Measurements from ENCODE around the gene EMC10. TPM values are rescaled to one million over a fixed set of nuclear protein-coding genes. Genes with fewer than 3 reads are reported as not detected.

Gene EMC10
- total RNA-seq, 1 experiment from 2014 or later, result 66.7 TPM

GRCh38 chr19:50481351-50482149 lies 5.2 kb downstream of the EMC10 start:
- Histone ChIP-seq H3K9me3 (ENCODE audit: control insufficient read depth, insufficient read depth, low read depth, low read length) (no peaks in the 10 kb centered on the region; the same call in 1 of the 2 replicates), H3K36me3 (ENCODE audit: control insufficient read depth, insufficient read depth, low read length) (no peaks in the 10 kb centered on the region), H3K27ac (ENCODE audit: low read length) (no peak overlapping the region), H3K27me3 (ENCODE audit: control insufficient read depth, insufficient read depth, low read length) (no peaks in the 10 kb centered on the region), H3K4me1 (ENCODE audit: control insufficient read depth, insufficient read depth, low read length) (no peaks in the 10 kb centered on the region), H3K4me3 (ENCODE audit: low read depth in 2 of 2, low read length in 2 of 2) (no peak overlapping the region)
- ChIA-PET POLR2A (no interaction called here), CTCF (no interaction called here)
- TF ChIP-seq, protein P1, sequence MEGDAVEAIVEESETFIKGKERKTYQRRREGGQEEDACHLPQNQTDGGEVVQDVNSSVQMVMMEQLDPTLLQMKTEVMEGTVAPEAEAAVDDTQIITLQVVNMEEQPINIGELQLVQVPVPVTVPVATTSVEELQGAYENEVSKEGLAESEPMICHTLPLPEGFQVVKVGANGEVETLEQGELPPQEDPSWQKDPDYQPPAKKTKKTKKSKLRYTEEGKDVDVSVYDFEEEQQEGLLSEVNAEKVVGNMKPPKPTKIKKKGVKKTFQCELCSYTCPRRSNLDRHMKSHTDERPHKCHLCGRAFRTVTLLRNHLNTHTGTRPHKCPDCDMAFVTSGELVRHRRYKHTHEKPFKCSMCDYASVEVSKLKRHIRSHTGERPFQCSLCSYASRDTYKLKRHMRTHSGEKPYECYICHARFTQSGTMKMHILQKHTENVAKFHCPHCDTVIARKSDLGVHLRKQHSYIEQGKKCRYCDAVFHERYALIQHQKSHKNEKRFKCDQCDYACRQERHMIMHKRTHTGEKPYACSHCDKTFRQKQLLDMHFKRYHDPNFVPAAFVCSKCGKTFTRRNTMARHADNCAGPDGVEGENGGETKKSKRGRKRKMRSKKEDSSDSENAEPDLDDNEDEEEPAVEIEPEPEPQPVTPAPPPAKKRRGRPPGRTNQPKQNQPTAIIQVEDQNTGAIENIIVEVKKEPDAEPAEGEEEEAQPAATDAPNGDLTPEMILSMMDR (IDR thresholded peaks at IDR 0.05), result no peak
- TF ChIP-seq POLR2AphosphoS5 (IDR thresholded peaks at IDR 0.05; ENCODE audit: low read depth, low read length) (no peak), TCF7L2 (IDR thresholded peaks at IDR 0.05; ENCODE audit: low read depth, low read length) (no peak), REST (IDR thresholded peaks at IDR 0.05; ENCODE audit: insufficient read depth in 1 of 2, low read depth in 2 of 2, low read length in 1 of 2) (no peak), SIN3A (IDR thresholded peaks at IDR 0.05; ENCODE audit: borderline replicate concordance, insufficient read depth, low read depth, low read length) (no peak)
- in situ Hi-C loops (cut with HindIII; ENCODE audit: low pct_unique_long_range_greater_than_20kb, low sequenced_read_pairs) (no loop called here), intact Hi-C loops (cut with micrococcal nuclease; ENCODE audit: unreplicated experiment) (no loop called here)
- no peak for DNase-seq (ENCODE audit: low read depth, low spot score)
- ATAC-seq, result no peak
- BruUV-seq (replicated peaks), result no TSS peak

GRCh38 chr19:50482271-50482855 lies 6.1 kb downstream of the EMC10 start:
- H3K36me3 ChIP-seq (ENCODE audit: control insufficient read depth, insufficient read depth, low read length), result no peaks in the 10 kb centered on the region
- no TSS peak for BruUV-seq (replicated peaks)

More at GRCh38 chr19:50482271-50482855, 6.1 kb downstream of the EMC10 start:
- ChIA-PET CTCF (no interaction called here), POLR2A (no interaction called here)
- Histone ChIP-seq H3K9me3 (ENCODE audit: control insufficient read depth, insufficient read depth, low read depth, low read length) (no peaks in the 10 kb centered on the region; the same call in 1 of the 2 replicates), H3K4me1 (ENCODE audit: control insufficient read depth, insufficient read depth, low read length) (no peaks in the 10 kb centered on the region), H3K27me3 (ENCODE audit: control insufficient read depth, insufficient read depth, low read length) (no peaks in the 10 kb centered on the region), H3K27ac (ENCODE audit: low read length) (no peak overlapping the region), H3K4me3 (ENCODE audit: low read depth in 2 of 2, low read length in 2 of 2) (no peak overlapping the region)
- TF ChIP-seq REST (IDR thresholded peaks at IDR 0.05; ENCODE audit: insufficient read depth in 1 of 2, low read depth in 2 of 2, low read length in 1 of 2), result no peak
- in situ Hi-C loops (cut with HindIII; ENCODE audit: low pct_unique_long_range_greater_than_20kb, low sequenced_read_pairs), result no loop called here
- DNase-seq (ENCODE audit: low read depth, low spot score) (no peak), ATAC-seq (no peak)
- intact Hi-C loops (cut with micrococcal nuclease; ENCODE audit: unreplicated experiment), result no loop called here
